Measurements from ENCODE around the gene IDH2. TPM values are rescaled to one million over a fixed set of nuclear protein-coding genes. Genes with fewer than 3 reads are reported as not detected.
A peak's percentile ranks its signal among the peaks of the same experiment; 100 is the strongest.

IDH2 gene
- total RNA-seq (2013; cell fraction: nucleolus; rRNA removed), result 49.5 and 49.8 TPM in 2 replicates
- total RNA-seq (2014; rRNA removed) (272 and 292 TPM in 2 replicates), total RNA-seq (2014; rRNA removed; fragmentation: Illumina TruSeq; extraction: Trizol) (164 and 165 TPM in 2 replicates), total RNA-seq (2021) (271 and 294 TPM in 2 replicates), polyA plus RNA-seq (2011; rRNA removed) (130 and 247 TPM in 2 replicates), polyA plus RNA-seq (2014; fragmentation: Illumina TruSeq; extraction: Trizol) (143 and 238 TPM in 2 replicates), polyA plus RNA-seq (2014; fragmentation: Nextera tagmentation; extraction: Ambion mirVana) (10 to 100 TPM in 1 of 2 experiments, 1 to 10 TPM in 1; 2.3 to 15.4 TPM), polyA plus RNA-seq (2014; rRNA removed) (225 and 254 TPM in 2 replicates), polyA plus RNA-seq (2016; fragmentation: Nextera tagmentation; extraction: Ambion mirVana) (100 to 1,000 TPM; 318 to 358 TPM), polyA minus RNA-seq (2011; rRNA and poly(A)+ RNA removed) (164 and 240 TPM in 2 replicates), Bru-seq, nascent RNA (percentile 84 among the genes with signal in this experiment), BruChase-seq, experiment 1, labeled RNA remaining after a 6-hour chase (percentile 82 among the genes with signal in this experiment), BruChase-seq, experiment 2, labeled RNA remaining after a 2-hour chase (percentile 70 among the genes with signal in this experiment)
- 58.3 TPM for polyA plus RNA-seq (2011; ENCODE audit: low read depth)
- polyA plus RNA-seq (2011; cell fraction: cytosol; rRNA removed), result 206 and 263 TPM in 2 replicates
- polyA plus RNA-seq (2011; cell fraction: nucleus; rRNA removed), result 176 and 184 TPM in 2 replicates
- 143 and 156 TPM in 2 replicates for polyA plus RNA-seq (2012)
- 90.0 and 92.1 TPM in 2 replicates for polyA minus RNA-seq (2011; cell fraction: cytosol; rRNA and poly(A)+ RNA removed)
- polyA minus RNA-seq (2011; cell fraction: nucleus; rRNA and poly(A)+ RNA removed), result 22.4 and 26.4 TPM in 2 replicates
- long read RNA-seq, experiment 1, transcript IDH2-201 (11 exons, 2,694 nt), result major isoform, 206 of 229 reads
- long read RNA-seq, experiment 1, partial matches to known transcripts, result 5 of 229 reads
- long read RNA-seq, experiment 1, other reads (novel, unspliced or antisense), result 14 of 229 reads
- long read RNA-seq, experiment 2, transcript IDH2-201 (11 exons, 2,694 nt), result major isoform, 272 of 301 reads
- long read RNA-seq, experiment 2, partial matches to known transcripts, result 18 of 301 reads
- long read RNA-seq, experiment 2, other reads (novel, unspliced or antisense), result 9 of 301 reads

- ChIA-PET SMC1A (ENCODE audit: uncharacterized antibody, unreplicated experiment) (interaction anchor here (0.6 to 1.0 kb wide), 3 partner anchors 9 to 98 kb away, joined by 3 to 4 read pairs (median 3); no protein-coding TSS in a partner anchor), RAD21 (ENCODE audit: unreplicated experiment) (interaction anchor here (0.6 to 2.2 kb wide), 7 partner anchors 31 to 350 kb away, joined by 3 to 10 read pairs (median 3); partner anchors contain the start of gene CIB1), POLR2A (interaction anchor here (0.9 to 2.2 kb wide), 4 partner anchors 36 to 131 kb away, joined by 3 to 10 read pairs (median 3); partner anchors contain the start of genes CIB1 and GDPGP1), CTCF (interaction anchor here (1.2 to 2.8 kb wide), 4 partner anchors 15 to 130 kb away, joined by 3 to 10 read pairs (median 6); no protein-coding TSS in a partner anchor)
- ATAC-seq, result peak; percentile 76
- Histone ChIP-seq H3K9ac (ENCODE audit: control insufficient read depth, insufficient read depth, low read length) (peak within 1 kb of the TSS; percentile 88), H2AFZ (ENCODE audit: control insufficient read depth, low read depth, low read length) (peak within 1 kb of the TSS; percentile 83), H3K4me3 (peak within 1 kb of the TSS; percentile 79), H3K36me3 (ENCODE audit: control insufficient read depth in 2 of 2, insufficient read depth in 2 of 2, low read length in 1 of 2) (no peaks in the 10 kb centered on the region), H3K79me2 (ENCODE audit: control insufficient read depth, insufficient read depth, low read length) (peaks cover 44% of the 10 kb centered on the region), H3K4me1 (ENCODE audit: control insufficient read depth, insufficient read depth, low read length) (peaks cover 34% of the 10 kb centered on the region), H3K27ac (ENCODE audit: control insufficient read depth, insufficient read depth) (peak within 1 kb of the TSS; percentile 91), H3K27me3 (replicated peaks in 1 of 2; ENCODE audit: control insufficient read depth in 2 of 2, insufficient read depth in 2 of 2, low read length in 1 of 2) (no peaks in the 10 kb centered on the region), H3K9me3 (replicated peaks; ENCODE audit: control insufficient read depth, insufficient read depth, low read length) (no peaks in the 10 kb centered on the region), H4K20me1 (ENCODE audit: control insufficient read depth, insufficient read depth) (no peaks in the 10 kb centered on the region), H3K4me2 (ENCODE audit: control insufficient read depth, insufficient read depth) (peak within 1 kb of the TSS; percentile 94)
- intact Hi-C loops (cut with micrococcal nuclease; ENCODE audit: unreplicated experiment), result no loop called here
- under 1% methylated on average over 96 of the region's 104 CpGs for WGBS (ENCODE audit: insufficient coverage, insufficient replicate concordance, low lambda C conversion rate, missing lambda C conversion rate)
- no peak for DNase-seq (ENCODE audit: low read depth, low spot score)
- FAIRE-seq, result no peak
- in situ Hi-C loops (cut with MboI), result no loop called here
- no TSS peak for BruUV-seq (replicated peaks)
- TF ChIP-seq TCF7 (IDR thresholded peaks at IDR 0.05; ENCODE audit: borderline replicate concordance) (no peak), IKZF2 (IDR thresholded peaks at IDR 0.05) (no peak), NR2C2 (IDR thresholded peaks at IDR 0.05; ENCODE audit: borderline replicate concordance, control insufficient read depth, insufficient read length, low read depth) (no peak), MAX (IDR thresholded peaks at IDR 0.05; ENCODE audit: low read depth, low read length) (no peak), TBL1XR1 (IDR thresholded peaks at IDR 0.05; ENCODE audit: low read depth, low read length) (no peak), NFYB (IDR thresholded peaks at IDR 0.05; ENCODE audit: insufficient read depth, low read depth, low read length) (peak; percentile 67; the same call in 1 of the 2 replicates), POLR2A (IDR thresholded peaks at IDR 0.05; ENCODE audit: low read depth, low read length) (peak; percentile 91), CHD2 (IDR thresholded peaks at IDR 0.05; ENCODE audit: borderline replicate concordance, low read depth, low read length) (peak; percentile 71), RB1 (IDR thresholded peaks at IDR 0.05; ENCODE audit: borderline replicate concordance) (peak; percentile 72), PRDM15 (CRISPR knock-in tag; IDR thresholded peaks at IDR 0.05) (no peak), SIX5 (IDR thresholded peaks at IDR 0.05; ENCODE audit: low read depth, low read length, severe bottlenecking) (no peak), YBX1 (IDR thresholded peaks at IDR 0.05) (no peak), JUND (IDR thresholded peaks at IDR 0.05; ENCODE audit: low read depth, low read length) (no peak), ZSCAN29 (IDR thresholded peaks at IDR 0.05) (no peak), GATAD2B (conservative IDR thresholded peaks at IDR 0.05; ENCODE audit: low read depth) (peak; percentile 85), LARP7 (IDR thresholded peaks at IDR 0.05) (peak; percentile 97)
Measured at GRCh38 chr15:90101969-90102890, at the start of gene IDH2. Gene IDH2, minus strand, starts transcription at chr15:90102468. Its CDS starts 78 bp downstream, at chr15:90102390.

Data from GM12878 (cell line).